Upper lobe of right lung (tissue), 1 donor: ENCODE measurements around the gene SNX6. TPM values are rescaled to one million over a fixed set of nuclear protein-coding genes. Genes with fewer than 3 reads are reported as not detected.
A peak's percentile ranks its signal among the peaks of the same experiment; 100 is the strongest.

Source experiments
- ATAC-seq: fragments of 200-7000 bp; cut with Tn5 transposase; one replicate; pipeline ENCODE4 v1.9.1; 2020; ENCODE audit warnings: mild to moderate bottlenecking, moderate library complexity
- DNase-seq: peaks from one replicate; pipeline ENCODE4 v3.0.0-alpha.2; 2020
- H3K27ac ChIP-seq: fragments of 200-600 bp; one replicate; pipeline ENCODE4 v1.8.0; 2022
- H3K27me3 ChIP-seq: fragments of 200-600 bp; one replicate; pipeline ENCODE4 v1.8.0; 2022; ENCODE audit warnings: mild to moderate bottlenecking
- H3K36me3 ChIP-seq: fragments of 200-600 bp; one replicate; pipeline ENCODE4 v1.8.0; 2022
- H3K4me1 ChIP-seq: fragments of 200-600 bp; one replicate; pipeline ENCODE4 v1.8.0; 2022
- H3K4me3 ChIP-seq: fragments of 200-600 bp; one replicate; pipeline ENCODE4 v1.8.0; 2022; ENCODE audit warnings: mild to moderate bottlenecking
- H3K9me3 ChIP-seq: fragments of 200-600 bp; one replicate; pipeline ENCODE4 v1.8.0; 2022
- intact Hi-C: fragments of 100-400 bp; cut with DNase I; formaldehyde crosslinking; loops from one replicate; pipeline ENCODE4 v1.11.0; 2022
- total RNA-seq: library from RNA; stranded (reverse); fragmentation: NEBNext Ultra II Directional; extraction: Animal tissue kit (Norgen Biotek cat#: 25700); gene quantifications from one replicate; pipeline ENCODE4 v1.2.1, GENCODE V29; 2021
- TF ChIP-seq, protein P1 (sequence below): fragments of 200-600 bp; IDR thresholded peaks from one replicate; pipeline ENCODE4 v1.8.0; 2022; ENCODE audit warnings: antibody characterized with exemption
- donor health status: DM: no; HTN: yes; CAD: no; lungs with severe emphysema.

SNX6 gene
- total RNA-seq, 1 donor from 2014 or later, result 64.9 TPM

- no peaks in the 10 kb centered on the region for H3K27me3 ChIP-seq
- H3K36me3 ChIP-seq, result peaks cover 31% of the 10 kb centered on the region
- no peaks in the 10 kb centered on the region for H3K9me3 ChIP-seq
- ATAC-seq (peak; percentile 53), DNase-seq (no peak)
- no peak overlapping the region for H3K27ac ChIP-seq
- TF ChIP-seq, protein P1, sequence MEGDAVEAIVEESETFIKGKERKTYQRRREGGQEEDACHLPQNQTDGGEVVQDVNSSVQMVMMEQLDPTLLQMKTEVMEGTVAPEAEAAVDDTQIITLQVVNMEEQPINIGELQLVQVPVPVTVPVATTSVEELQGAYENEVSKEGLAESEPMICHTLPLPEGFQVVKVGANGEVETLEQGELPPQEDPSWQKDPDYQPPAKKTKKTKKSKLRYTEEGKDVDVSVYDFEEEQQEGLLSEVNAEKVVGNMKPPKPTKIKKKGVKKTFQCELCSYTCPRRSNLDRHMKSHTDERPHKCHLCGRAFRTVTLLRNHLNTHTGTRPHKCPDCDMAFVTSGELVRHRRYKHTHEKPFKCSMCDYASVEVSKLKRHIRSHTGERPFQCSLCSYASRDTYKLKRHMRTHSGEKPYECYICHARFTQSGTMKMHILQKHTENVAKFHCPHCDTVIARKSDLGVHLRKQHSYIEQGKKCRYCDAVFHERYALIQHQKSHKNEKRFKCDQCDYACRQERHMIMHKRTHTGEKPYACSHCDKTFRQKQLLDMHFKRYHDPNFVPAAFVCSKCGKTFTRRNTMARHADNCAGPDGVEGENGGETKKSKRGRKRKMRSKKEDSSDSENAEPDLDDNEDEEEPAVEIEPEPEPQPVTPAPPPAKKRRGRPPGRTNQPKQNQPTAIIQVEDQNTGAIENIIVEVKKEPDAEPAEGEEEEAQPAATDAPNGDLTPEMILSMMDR, result no peak
- H3K4me3 ChIP-seq, result no peak overlapping the region
- intact Hi-C loops, result no loop called here
- H3K4me1 ChIP-seq, result peaks cover 6% of the 10 kb centered on the region
Measured at GRCh38 chr14:34619471-34619870, 10.5 kb downstream of the SNX6 start.

DNA sequence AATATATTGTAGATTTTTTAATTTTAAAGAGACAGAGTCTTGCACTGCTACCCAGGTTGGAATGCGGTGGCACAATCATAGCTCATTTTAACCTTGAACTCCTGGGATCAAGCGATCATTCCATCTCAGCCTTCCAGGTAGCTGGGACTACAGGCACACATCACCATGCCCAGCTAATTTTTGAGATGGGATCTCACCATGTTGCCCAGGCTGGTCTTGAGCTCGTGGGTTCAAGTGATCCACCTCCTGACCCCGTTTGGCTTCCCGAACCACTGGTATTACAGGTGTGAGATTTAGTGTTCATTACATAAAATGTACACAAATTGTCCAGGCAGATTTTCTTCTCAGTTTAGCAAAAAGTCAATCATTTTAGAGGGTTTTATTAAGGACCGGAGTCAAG lies 13.6 kb downstream of the SNX6 start:
- no peaks in the 10 kb centered on the region for H3K9me3 ChIP-seq
- TF ChIP-seq, protein P1, result no peak
- peaks cover 6% of the 10 kb centered on the region for H3K4me1 ChIP-seq
- no peak overlapping the region for H3K4me3 ChIP-seq
- DNase-seq (no peak), ATAC-seq (no peak)
- H3K27me3 ChIP-seq, result no peaks in the 10 kb centered on the region
- no peak overlapping the region for H3K27ac ChIP-seq
- H3K36me3 ChIP-seq, result peaks cover 23% of the 10 kb centered on the region
- intact Hi-C loops, result no loop called here

GRCh38 chr14:34615507-34615906 lies 14.4 kb downstream of the SNX6 start:
- Histone ChIP-seq H3K4me3 (no peak overlapping the region), H3K9me3 (no peaks in the 10 kb centered on the region), H3K27me3 (no peaks in the 10 kb centered on the region), H3K36me3 (peaks cover 23% of the 10 kb centered on the region), H3K4me1 (peaks cover 6% of the 10 kb centered on the region), H3K27ac (no peak overlapping the region)
- TF ChIP-seq, protein P1, result no peak
- no peak for ATAC-seq
- peak; percentile 26 for DNase-seq
- intact Hi-C loops, result no loop called here

DNA sequence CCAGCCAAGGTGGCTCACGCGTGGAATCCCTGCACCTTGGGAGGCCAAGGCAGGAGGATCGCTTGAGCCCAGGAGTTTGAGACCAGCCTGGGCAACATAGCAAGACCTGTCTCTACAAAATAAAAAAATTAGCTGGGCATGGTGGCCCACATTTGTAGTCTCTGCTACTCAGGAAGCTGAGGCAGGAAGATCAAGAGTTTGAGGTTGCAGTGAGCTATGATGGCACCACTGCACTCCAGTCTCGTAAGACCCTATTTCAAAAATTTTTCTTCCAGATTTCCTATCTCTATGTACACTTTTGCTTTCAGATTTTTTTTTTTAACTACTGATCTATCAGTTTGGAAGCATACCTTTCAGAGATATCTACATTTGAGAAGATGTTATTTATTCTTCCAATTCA lies 15.3 kb downstream of the SNX6 start:
- TF ChIP-seq, protein P1, result no peak
- ATAC-seq (no peak), DNase-seq (no peak)
- no peak overlapping the region for H3K27ac ChIP-seq
- no peaks in the 10 kb centered on the region for H3K4me1 ChIP-seq
- H3K36me3 ChIP-seq, result peaks cover 23% of the 10 kb centered on the region
- no peak overlapping the region for H3K4me3 ChIP-seq
- intact Hi-C loops, result no loop called here
- H3K9me3 ChIP-seq, result no peaks in the 10 kb centered on the region
- no peaks in the 10 kb centered on the region for H3K27me3 ChIP-seq

- Histone ChIP-seq H3K9me3 (no peaks in the 10 kb centered on the region), H3K4me1 (no peaks in the 10 kb centered on the region), H3K36me3 (peaks cover 51% of the 10 kb centered on the region), H3K27ac (no peak overlapping the region), H3K4me3 (no peak overlapping the region), H3K27me3 (no peaks in the 10 kb centered on the region)
- intact Hi-C loops, result no loop called here
- TF ChIP-seq, protein P1, result no peak
- ATAC-seq, result no peak
- no peak for DNase-seq
Measured at GRCh38 chr14:34610101-34610500, 19.8 kb downstream of the SNX6 start.

GRCh38 chr14:34605461-34605860 lies 24.5 kb downstream of the SNX6 start:
- DNase-seq (no peak), ATAC-seq (no peak)
- Histone ChIP-seq H3K4me1 (no peaks in the 10 kb centered on the region), H3K36me3 (peaks cover 96% of the 10 kb centered on the region), H3K27ac (no peak overlapping the region), H3K27me3 (no peaks in the 10 kb centered on the region), H3K4me3 (no peak overlapping the region), H3K9me3 (no peaks in the 10 kb centered on the region)
- intact Hi-C loops, result no loop called here
- TF ChIP-seq, protein P1, result no peak
